MM.1S (cell line): Measurements from ENCODE around the gene ADAMTS12.

Experiments
- DNase-seq: peaks from one replicate; pipeline ENCODE4 v3.0.0-alpha.2; 2015
- H2AFZ ChIP-seq: fragments of 300-600 bp; sonication (generic); 2 replicates; pipeline ENCODE4 v1.6.0; 2016; ENCODE audit warnings: antibody characterized with exemption, low read length
- H3F3A ChIP-seq: fragments of 300-600 bp; sonication (generic); 2 replicates; pipeline ENCODE4 v1.6.1; 2016; ENCODE audit warnings: mild to moderate bottlenecking, antibody characterized with exemption, low read length, moderate library complexity, mixed read lengths; ENCODE audit not compliant: insufficient read depth
- H3K27ac ChIP-seq: fragments of 300-600 bp; sonication (generic); 2 replicates; pipeline ENCODE4 v1.5.1; 2016; ENCODE audit warnings: mild to moderate bottlenecking, low read length
- H3K27me3 ChIP-seq: fragments of 300-600 bp; sonication (generic); replicated peaks from 2 replicates; pipeline ENCODE4 v1.6.0; 2016; ENCODE audit warnings: low read length; ENCODE audit not compliant: insufficient read depth
- H3K36me3 ChIP-seq: fragments of 300-600 bp; sonication (generic); replicated peaks from 2 replicates; pipeline ENCODE4 v1.6.1; 2016; ENCODE audit warnings: mild to moderate bottlenecking, low read length, mixed read lengths; ENCODE audit not compliant: insufficient read depth
- H3K4me1 ChIP-seq: fragments of 300-600 bp; sonication (generic); 2 replicates; pipeline ENCODE4 v1.6.1; 2016; ENCODE audit warnings: low read length, mixed read lengths
- H3K4me2 ChIP-seq: fragments of 300-600 bp; sonication (generic); 2 replicates; pipeline ENCODE4 v1.6.0; 2016; ENCODE audit warnings: low read depth, low read length
- H3K4me3 ChIP-seq: fragments of 300-600 bp; sonication (generic); 2 replicates; pipeline ENCODE4 v1.5.1; 2016; ENCODE audit warnings: low read length, mixed read lengths
- H3K79me2 ChIP-seq: fragments of 300-600 bp; sonication (generic); 2 replicates; pipeline ENCODE4 v1.6.1; 2016; ENCODE audit warnings: mixed run types, low read length, mixed read lengths
- H3K9ac ChIP-seq: fragments of 300-600 bp; sonication (generic); 2 replicates; pipeline ENCODE4 v1.6.1; 2016; ENCODE audit warnings: low read length, mixed read lengths
- H3K9me2 ChIP-seq: fragments of 300-600 bp; sonication (generic); replicated peaks from 2 replicates; pipeline ENCODE4 v1.6.1; 2016; ENCODE audit warnings: mild to moderate bottlenecking, low read length, mixed read lengths; ENCODE audit not compliant: insufficient read depth
- H3K9me3 ChIP-seq: fragments of 300-600 bp; sonication (generic); replicated peaks from 2 replicates; pipeline ENCODE4 v1.6.1; 2016; ENCODE audit warnings: mild to moderate bottlenecking, low read length, mixed read lengths; ENCODE audit not compliant: insufficient read depth
- H4K20me1 ChIP-seq: fragments of 300-600 bp; sonication (generic); 2 replicates; pipeline ENCODE4 v1.6.1; 2016; ENCODE audit warnings: mild to moderate bottlenecking, low read length, moderate library complexity, mixed read lengths; ENCODE audit not compliant: insufficient read depth
- EZH2 ChIP-seq: fragments of 300-600 bp; sonication (generic); optimal IDR thresholded peaks from 2 replicates; pipeline ENCODE3; 2017; ENCODE audit warnings: low read depth, mild to moderate bottlenecking, antibody characterized with exemption, low read length, mixed read lengths
- EZH2phosphoT487 ChIP-seq: fragments of 300-600 bp; sonication (generic); IDR thresholded peaks from 2 replicates; pipeline ENCODE4 v1.6.1; 2018; ENCODE audit warnings: antibody characterized with exemption, low read length
- TF ChIP-seq, protein P1 (sequence below): fragments of 300-600 bp; sonication (generic); IDR thresholded peaks from 2 replicates; pipeline ENCODE4 v1.5.1; 2016; ENCODE audit warnings: antibody characterized with exemption, low read length, mixed read lengths

The ADAMTS12 gene

DNA sequence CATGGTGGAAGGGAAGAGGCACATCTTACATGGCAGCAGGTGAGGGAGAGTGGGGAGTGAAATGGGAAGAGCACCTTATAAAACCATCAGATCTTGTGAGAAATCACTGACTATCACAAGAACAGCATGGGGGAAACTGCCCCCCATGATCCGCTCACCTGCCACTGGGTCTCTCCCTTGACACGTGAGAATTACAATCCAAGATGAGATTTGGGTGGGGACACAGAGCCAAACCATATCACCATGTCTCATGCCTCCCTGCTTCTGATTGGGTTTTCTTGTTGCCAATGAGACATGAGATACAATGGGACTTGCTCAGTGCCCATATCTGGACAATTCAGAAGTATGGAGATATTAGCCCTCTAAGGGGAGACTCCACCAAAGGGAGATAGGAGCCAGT lies 353.6 kb downstream of the ADAMTS12 start:
- H3F3A ChIP-seq: no peaks in the 10 kb centered on the region
- H3K36me3 ChIP-seq: no peaks in the 10 kb centered on the region
- H4K20me1 ChIP-seq: no peaks in the 10 kb centered on the region
- H3K9me3 ChIP-seq: no peaks in the 10 kb centered on the region
- no peak for TF ChIP-seq EZH2phosphoT487
- no peak for TF ChIP-seq EZH2
- TF ChIP-seq, protein P1, sequence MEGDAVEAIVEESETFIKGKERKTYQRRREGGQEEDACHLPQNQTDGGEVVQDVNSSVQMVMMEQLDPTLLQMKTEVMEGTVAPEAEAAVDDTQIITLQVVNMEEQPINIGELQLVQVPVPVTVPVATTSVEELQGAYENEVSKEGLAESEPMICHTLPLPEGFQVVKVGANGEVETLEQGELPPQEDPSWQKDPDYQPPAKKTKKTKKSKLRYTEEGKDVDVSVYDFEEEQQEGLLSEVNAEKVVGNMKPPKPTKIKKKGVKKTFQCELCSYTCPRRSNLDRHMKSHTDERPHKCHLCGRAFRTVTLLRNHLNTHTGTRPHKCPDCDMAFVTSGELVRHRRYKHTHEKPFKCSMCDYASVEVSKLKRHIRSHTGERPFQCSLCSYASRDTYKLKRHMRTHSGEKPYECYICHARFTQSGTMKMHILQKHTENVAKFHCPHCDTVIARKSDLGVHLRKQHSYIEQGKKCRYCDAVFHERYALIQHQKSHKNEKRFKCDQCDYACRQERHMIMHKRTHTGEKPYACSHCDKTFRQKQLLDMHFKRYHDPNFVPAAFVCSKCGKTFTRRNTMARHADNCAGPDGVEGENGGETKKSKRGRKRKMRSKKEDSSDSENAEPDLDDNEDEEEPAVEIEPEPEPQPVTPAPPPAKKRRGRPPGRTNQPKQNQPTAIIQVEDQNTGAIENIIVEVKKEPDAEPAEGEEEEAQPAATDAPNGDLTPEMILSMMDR: no peak
- H3K79me2 ChIP-seq: no peaks in the 10 kb centered on the region
- no peaks in the 10 kb centered on the region for H3K4me1 ChIP-seq
- no peak overlapping the region for H3K4me3 ChIP-seq
- H3K27me3 ChIP-seq: no peaks in the 10 kb centered on the region
- no peak overlapping the region for H2AFZ ChIP-seq
- no peak overlapping the region for H3K9ac ChIP-seq
- no peak for DNase-seq
- no peaks in the 10 kb centered on the region for H3K9me2 ChIP-seq
- no peak overlapping the region for H3K27ac ChIP-seq
- no peak overlapping the region for H3K4me2 ChIP-seq

DNA sequence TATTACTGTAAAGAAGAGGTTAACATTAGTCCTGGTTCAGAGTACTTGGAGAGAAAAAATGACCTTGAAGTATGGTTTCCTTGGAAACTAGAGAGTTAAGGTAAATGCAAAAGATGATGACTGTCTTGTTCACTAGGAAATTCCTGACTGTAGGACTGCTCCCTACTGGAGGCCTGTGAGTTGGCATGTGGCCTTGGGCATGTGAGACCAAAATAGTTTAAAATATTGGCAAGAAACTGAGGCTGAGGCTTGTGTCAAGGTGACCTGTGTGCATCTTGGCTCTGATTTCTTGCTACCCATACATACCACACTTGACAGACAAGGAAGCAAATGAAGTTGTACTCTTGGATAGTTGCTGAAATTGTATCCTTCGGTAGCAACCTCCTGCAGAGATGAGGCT lies 354.6 kb downstream of the ADAMTS12 start:
- no peak overlapping the region for H3K27ac ChIP-seq
- no peaks in the 10 kb centered on the region for H3K9me3 ChIP-seq
- H3K4me2 ChIP-seq: no peak overlapping the region
- H3K36me3 ChIP-seq: no peaks in the 10 kb centered on the region
- H3K79me2 ChIP-seq: no peaks in the 10 kb centered on the region
- no peaks in the 10 kb centered on the region for H3F3A ChIP-seq
- no peak overlapping the region for H2AFZ ChIP-seq
- H4K20me1 ChIP-seq: no peaks in the 10 kb centered on the region
- DNase-seq: no peak
- no peaks in the 10 kb centered on the region for H3K27me3 ChIP-seq
- H3K4me3 ChIP-seq: no peak overlapping the region
- H3K9ac ChIP-seq: no peak overlapping the region
- H3K9me2 ChIP-seq: no peaks in the 10 kb centered on the region
- no peak for TF ChIP-seq EZH2phosphoT487
- TF ChIP-seq, protein P1: no peak
- no peak for TF ChIP-seq EZH2
- H3K4me1 ChIP-seq: no peaks in the 10 kb centered on the region

DNA sequence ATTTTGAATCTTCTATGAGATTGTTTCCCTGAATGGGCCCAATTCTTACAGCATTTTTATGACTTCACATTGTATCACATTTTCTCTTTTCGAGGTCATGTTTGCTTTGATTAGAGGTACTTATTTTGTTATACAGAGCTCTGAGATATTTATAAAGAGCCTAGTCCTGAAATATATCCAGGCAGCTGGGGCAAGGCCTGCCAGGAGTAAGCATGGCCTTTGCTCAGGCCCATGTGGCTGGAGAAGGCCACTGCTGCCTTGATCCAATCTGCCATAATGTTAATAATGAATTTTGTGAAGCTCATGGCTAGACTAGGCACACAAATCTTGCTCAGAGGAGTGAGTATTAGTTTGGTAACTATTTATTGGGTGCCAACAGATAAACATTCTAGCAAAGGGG lies 355.0 kb downstream of the ADAMTS12 start:
- Histone ChIP-seq H3F3A (no peaks in the 10 kb centered on the region), H3K36me3 (no peaks in the 10 kb centered on the region), H3K27ac (no peak overlapping the region), H3K4me3 (no peak overlapping the region), H3K4me1 (no peaks in the 10 kb centered on the region), H3K27me3 (no peaks in the 10 kb centered on the region), H3K4me2 (no peak overlapping the region), H3K79me2 (no peaks in the 10 kb centered on the region), H3K9me3 (no peaks in the 10 kb centered on the region), H4K20me1 (no peaks in the 10 kb centered on the region), H3K9me2 (no peaks in the 10 kb centered on the region), H2AFZ (no peak overlapping the region), H3K9ac (no peak overlapping the region)
- TF ChIP-seq EZH2phosphoT487 (no peak), EZH2 (no peak)
- TF ChIP-seq, protein P1: no peak
- DNase-seq: no peak
